ENCODE results near the gene OR52B6.
A peak's percentile ranks its signal among the peaks of the same experiment; 100 is the strongest.
"Not testable (repeated sequence)": the region's sequence is repeated elsewhere in the genome, so short reads cannot be mapped to it uniquely, and the experiment has no call there.

The OR52B6 gene

GRCh38 chr11:5557751-5558150, 22.9 kb upstream of the OR52B6 start:
- Histone ChIP-seq H3K9me3 (replicated peaks; ENCODE audit: low read length) (no peaks in the 10 kb centered on the region), H3K4me3 (ENCODE audit: low read length) (no peak overlapping the region), H3K36me3 (ENCODE audit: insufficient read depth, low read length) (no peaks in the 10 kb centered on the region), H3K4me2 (ENCODE audit: low read length) (no peak overlapping the region), H3K4me1 (ENCODE audit: control insufficient read depth, insufficient read depth, low read length) (no peaks in the 10 kb centered on the region), H3K9ac (ENCODE audit: low read depth, low read length) (no peak overlapping the region), H3K27me3 (ENCODE audit: control insufficient read depth, insufficient read depth, low read length) (peaks cover 3% of the 10 kb centered on the region)

- no peak overlapping the region for H3K4me2 ChIP-seq (ENCODE audit: low read length)
- H3K9me3 ChIP-seq (replicated peaks; ENCODE audit: low read length) = no peaks in the 10 kb centered on the region
- no peaks in the 10 kb centered on the region for H3K4me1 ChIP-seq (ENCODE audit: control insufficient read depth, insufficient read depth, low read length)
- no peak overlapping the region for H3K4me3 ChIP-seq (ENCODE audit: low read length)
- no peaks in the 10 kb centered on the region for H3K36me3 ChIP-seq (ENCODE audit: insufficient read depth, low read length)
- no peak overlapping the region for H3K9ac ChIP-seq (ENCODE audit: low read depth, low read length)
- H3K27me3 ChIP-seq (ENCODE audit: control insufficient read depth, insufficient read depth, low read length) = no peaks in the 10 kb centered on the region
Measured at GRCh38 chr11:5564259-5565019, 16.2 kb upstream of the OR52B6 start.

DNA sequence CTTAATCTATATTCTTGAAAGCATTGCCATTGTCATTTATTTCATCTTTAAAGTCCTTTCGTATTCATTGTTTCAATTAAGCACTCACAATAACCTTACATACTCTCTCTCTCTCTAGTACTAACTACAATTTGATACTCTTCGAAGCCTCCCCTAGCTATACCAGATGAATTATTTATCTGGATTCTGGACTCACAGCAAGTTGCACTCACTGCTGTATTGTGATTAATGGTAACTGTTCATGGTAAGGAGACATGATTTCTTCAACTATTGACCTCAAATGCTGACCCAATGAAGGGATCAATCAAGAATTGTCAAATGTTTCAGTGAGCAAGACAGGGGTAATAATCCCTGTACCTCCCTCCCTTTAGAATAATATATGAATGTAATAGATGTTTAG, 6.0 kb upstream of the OR52B6 start:
- no peaks in the 10 kb centered on the region for H3K4me1 ChIP-seq (ENCODE audit: control insufficient read depth, insufficient read depth, low read length)

GRCh38 chr11:5575152-5575551, 5.5 kb upstream of the OR52B6 start:
- no peaks in the 10 kb centered on the region for H3K9me3 ChIP-seq (replicated peaks; ENCODE audit: low read length)
- H3K4me1 ChIP-seq (ENCODE audit: control insufficient read depth, insufficient read depth, low read length) = no peaks in the 10 kb centered on the region
- no peak overlapping the region for H3K9ac ChIP-seq (ENCODE audit: low read depth, low read length)
- H3K4me2 ChIP-seq (ENCODE audit: low read length) = no peak overlapping the region
- no peak overlapping the region for H3K4me3 ChIP-seq (ENCODE audit: low read length)
- peaks cover 3% of the 10 kb centered on the region for H3K27me3 ChIP-seq (ENCODE audit: control insufficient read depth, insufficient read depth, low read length)
- no peaks in the 10 kb centered on the region for H3K36me3 ChIP-seq (ENCODE audit: insufficient read depth, low read length)

More for the DNA sequence above, 6.0 kb upstream of the OR52B6 start:
- Histone ChIP-seq H3K9ac (ENCODE audit: low read depth, low read length) (no peak overlapping the region), H3K9me3 (replicated peaks; ENCODE audit: low read length) (no peaks in the 10 kb centered on the region), H3K36me3 (ENCODE audit: insufficient read depth, low read length) (no peaks in the 10 kb centered on the region), H3K4me2 (ENCODE audit: low read length) (no peak overlapping the region), H3K27me3 (ENCODE audit: control insufficient read depth, insufficient read depth, low read length) (peaks cover 3% of the 10 kb centered on the region), H3K4me3 (ENCODE audit: low read length) (no peak overlapping the region)

DNA sequence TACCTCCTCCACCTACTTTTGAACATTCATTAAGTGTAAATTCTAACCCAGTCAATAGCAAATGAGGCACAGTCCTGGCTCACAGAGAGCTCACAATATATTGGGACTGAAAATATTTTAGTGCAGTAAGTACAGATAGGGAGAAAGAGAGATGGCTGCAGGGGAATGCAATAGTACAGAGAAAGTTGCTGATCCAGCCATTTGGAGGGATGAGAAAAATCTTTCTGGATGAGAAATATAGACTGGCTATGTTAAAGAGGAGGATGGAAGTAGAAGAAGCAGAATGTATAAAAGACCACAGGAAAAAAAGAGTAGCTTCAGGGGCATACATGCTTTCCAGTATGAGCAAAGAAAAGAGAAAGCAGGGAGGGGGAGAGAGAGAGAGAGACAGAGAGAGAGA, 3.6 kb upstream of the OR52B6 start:
- H3K4me1 ChIP-seq (ENCODE audit: control insufficient read depth, insufficient read depth, low read length) = no peaks in the 10 kb centered on the region
- no peaks in the 10 kb centered on the region for H3K36me3 ChIP-seq (ENCODE audit: insufficient read depth, low read length)
- H3K4me2 ChIP-seq (ENCODE audit: low read length) = no peak overlapping the region
- no peaks in the 10 kb centered on the region for H3K9me3 ChIP-seq (replicated peaks; ENCODE audit: low read length)
- H3K9ac ChIP-seq (ENCODE audit: low read depth, low read length) = no peak overlapping the region
- peaks cover 3% of the 10 kb centered on the region for H3K27me3 ChIP-seq (ENCODE audit: control insufficient read depth, insufficient read depth, low read length)
- H3K4me3 ChIP-seq (ENCODE audit: low read length) = no peak overlapping the region

DNA sequence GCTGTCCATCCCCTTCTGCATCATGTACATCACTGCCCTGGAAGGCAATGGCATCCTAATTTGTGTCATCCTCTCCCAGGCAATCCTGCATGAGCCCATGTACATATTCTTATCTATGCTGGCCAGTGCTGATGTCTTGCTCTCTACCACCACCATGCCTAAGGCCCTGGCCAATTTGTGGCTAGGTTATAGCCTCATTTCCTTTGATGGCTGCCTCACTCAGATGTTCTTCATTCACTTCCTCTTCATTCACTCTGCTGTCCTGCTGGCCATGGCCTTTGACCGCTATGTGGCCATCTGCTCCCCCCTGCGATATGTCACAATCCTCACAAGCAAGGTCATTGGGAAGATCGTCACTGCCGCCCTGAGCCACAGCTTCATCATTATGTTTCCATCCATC, 337 bp downstream of the OR52B6 start:
- Histone ChIP-seq H3K36me3 (ENCODE audit: insufficient read depth, low read length) (no peaks in the 10 kb centered on the region), H3K4me3 (ENCODE audit: low read length) (no peak overlapping the region), H3K4me2 (ENCODE audit: low read length) (no peak overlapping the region), H3K4me1 (ENCODE audit: control insufficient read depth, insufficient read depth, low read length) (no peaks in the 10 kb centered on the region), H3K9ac (ENCODE audit: low read depth, low read length) (no peak overlapping the region), H3K27me3 (ENCODE audit: control insufficient read depth, insufficient read depth, low read length) (peaks cover 3% of the 10 kb centered on the region), H3K9me3 (replicated peaks; ENCODE audit: low read length) (no peaks in the 10 kb centered on the region)

- H3K27me3 ChIP-seq (ENCODE audit: control insufficient read depth, insufficient read depth, low read length); H3K4me3 ChIP-seq (ENCODE audit: low read length); H3K36me3 ChIP-seq (ENCODE audit: insufficient read depth, low read length); H3K4me2 ChIP-seq (ENCODE audit: low read length); H3K9me3 ChIP-seq (replicated peaks; ENCODE audit: low read length); H3K9ac ChIP-seq (ENCODE audit: low read depth, low read length); H3K4me1 ChIP-seq (ENCODE audit: control insufficient read depth, insufficient read depth, low read length): not testable (repeated sequence)
Measured at GRCh38 chr11:5584458-5584857, 3.8 kb downstream of the OR52B6 start.

DNA sequence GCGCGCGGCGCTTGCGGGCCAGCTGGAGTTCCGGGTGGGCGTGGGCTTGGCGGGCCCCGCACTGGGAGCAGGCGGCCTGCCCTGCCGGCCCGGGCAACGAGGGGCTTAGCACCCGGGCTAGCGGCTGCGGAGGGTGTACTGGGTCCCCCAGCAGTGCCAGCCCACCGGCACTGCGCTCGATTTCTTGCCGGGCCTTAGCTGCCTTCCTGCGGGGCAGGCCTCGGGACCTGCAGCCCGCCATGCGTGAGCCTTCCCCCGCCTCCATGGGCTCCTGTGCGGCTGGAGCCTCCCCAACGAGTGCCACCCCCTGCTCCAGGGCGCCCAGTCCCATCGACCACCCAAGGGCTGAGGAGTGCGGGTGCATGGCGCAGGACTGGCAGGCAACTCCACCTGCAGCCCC, 9.2 kb downstream of the OR52B6 start:
- not testable (repeated sequence) for H3K9ac ChIP-seq (ENCODE audit: low read depth, low read length); H3K4me2 ChIP-seq (ENCODE audit: low read length); H3K4me3 ChIP-seq (ENCODE audit: low read length); H3K9me3 ChIP-seq (replicated peaks; ENCODE audit: low read length); H3K36me3 ChIP-seq (ENCODE audit: insufficient read depth, low read length); H3K27me3 ChIP-seq (ENCODE audit: control insufficient read depth, insufficient read depth, low read length); H3K4me1 ChIP-seq (ENCODE audit: control insufficient read depth, insufficient read depth, low read length)

DNA sequence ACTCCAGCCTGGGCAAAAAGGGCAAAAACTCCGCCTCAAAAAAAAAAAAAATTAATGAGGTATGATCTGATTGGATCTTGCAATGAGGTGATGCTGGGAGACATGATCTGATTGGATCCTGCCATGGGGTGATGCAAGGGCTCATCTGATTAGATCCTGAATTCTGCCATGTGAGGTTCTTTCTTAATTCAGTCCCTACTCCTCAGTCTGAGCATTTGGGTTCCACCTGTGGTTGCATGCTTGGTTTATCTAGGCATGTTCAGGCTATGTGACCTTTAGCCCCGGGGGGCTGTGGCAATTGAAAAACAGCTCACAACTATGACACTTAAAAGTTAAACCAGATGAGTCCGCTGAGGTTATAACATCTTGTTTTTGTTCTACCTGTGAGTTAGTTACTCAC, 10.9 kb downstream of the OR52B6 start:
- H3K9ac ChIP-seq (ENCODE audit: low read depth, low read length) = no peak overlapping the region
- no peak overlapping the region for H3K4me2 ChIP-seq (ENCODE audit: low read length)
- H3K4me1 ChIP-seq (ENCODE audit: control insufficient read depth, insufficient read depth, low read length) = peaks cover 6% of the 10 kb centered on the region
- H3K4me3 ChIP-seq (ENCODE audit: low read length) = no peak overlapping the region
- no peaks in the 10 kb centered on the region for H3K9me3 ChIP-seq (replicated peaks; ENCODE audit: low read length)
- H3K27me3 ChIP-seq (ENCODE audit: control insufficient read depth, insufficient read depth, low read length) = no peaks in the 10 kb centered on the region
- no peaks in the 10 kb centered on the region for H3K36me3 ChIP-seq (ENCODE audit: insufficient read depth, low read length)

DNA sequence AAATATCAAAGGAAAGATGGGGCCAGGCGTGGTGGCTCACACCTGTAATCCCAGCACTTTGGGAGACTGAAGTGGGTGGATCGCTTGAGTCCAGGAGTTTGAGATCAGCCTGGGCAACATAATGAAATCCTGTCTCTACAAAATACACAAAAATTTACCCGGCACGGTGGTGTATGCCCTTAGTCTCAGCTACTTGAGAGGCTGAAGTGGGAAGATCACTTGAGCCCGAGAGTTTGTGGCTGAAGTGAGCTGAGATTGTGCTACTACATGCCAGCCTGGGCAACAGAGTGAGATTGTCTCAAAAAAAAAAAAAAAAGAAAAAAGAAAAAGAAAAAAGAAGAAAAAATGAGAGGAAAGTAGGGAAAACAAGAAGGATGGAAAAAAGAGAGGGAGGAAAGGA, 11.9 kb downstream of the OR52B6 start:
- Histone ChIP-seq H3K9ac (ENCODE audit: low read depth, low read length) (no peak overlapping the region), H3K9me3 (replicated peaks; ENCODE audit: low read length) (no peaks in the 10 kb centered on the region), H3K4me1 (ENCODE audit: control insufficient read depth, insufficient read depth, low read length) (peaks cover 15% of the 10 kb centered on the region), H3K4me3 (ENCODE audit: low read length) (no peak overlapping the region), H3K36me3 (ENCODE audit: insufficient read depth, low read length) (no peaks in the 10 kb centered on the region), H3K27me3 (ENCODE audit: control insufficient read depth, insufficient read depth, low read length) (no peaks in the 10 kb centered on the region), H3K4me2 (ENCODE audit: low read length) (no peak overlapping the region)

- no peaks in the 10 kb centered on the region for H3K9me3 ChIP-seq (replicated peaks; ENCODE audit: low read length)
- no peak overlapping the region for H3K4me2 ChIP-seq (ENCODE audit: low read length)
- H3K36me3 ChIP-seq (ENCODE audit: insufficient read depth, low read length) = no peaks in the 10 kb centered on the region
- peaks cover 15% of the 10 kb centered on the region for H3K4me1 ChIP-seq (ENCODE audit: control insufficient read depth, insufficient read depth, low read length)
- H3K4me3 ChIP-seq (ENCODE audit: low read length) = no peak overlapping the region
- no peak overlapping the region for H3K9ac ChIP-seq (ENCODE audit: low read depth, low read length)
- H3K27me3 ChIP-seq (ENCODE audit: control insufficient read depth, insufficient read depth, low read length) = no peaks in the 10 kb centered on the region
Measured at GRCh38 chr11:5593146-5593545, 12.5 kb downstream of the OR52B6 start.

DNA sequence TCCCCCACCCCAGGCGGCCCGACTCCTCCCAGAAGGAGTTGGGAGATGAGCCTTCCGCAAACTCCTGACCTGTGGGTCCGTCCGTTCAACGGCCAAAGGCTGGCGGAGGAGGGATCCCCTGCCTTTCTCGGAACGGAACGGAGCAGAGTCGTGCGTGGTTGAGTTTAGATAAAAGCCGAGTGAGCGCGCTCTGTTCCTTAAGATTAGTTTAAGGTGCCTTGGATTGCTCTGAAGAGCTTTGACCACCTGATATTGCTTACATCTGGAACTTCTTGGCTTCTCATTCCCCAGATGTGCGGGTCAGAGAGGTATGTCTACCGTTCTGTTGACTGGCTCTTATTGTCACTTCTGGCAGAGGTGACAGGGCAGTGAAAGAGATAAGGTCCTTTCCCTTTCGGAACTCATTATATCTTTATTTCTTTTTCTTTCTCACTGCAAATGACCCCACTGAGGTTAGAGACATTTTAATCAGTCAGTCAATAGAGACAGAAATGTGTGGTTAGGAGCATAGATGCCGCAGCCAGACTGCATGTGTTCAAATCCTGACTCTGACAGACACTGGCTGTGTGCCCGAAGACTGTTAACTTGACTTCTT, 16.0 kb downstream of the OR52B6 start, which contains the start of gene TRIM6:
TRIM6 (plus strand) TSS at position 31 of the 595 bp plus-strand sequence; CDS start at position 292, 261 bp downstream.
- Histone ChIP-seq H3K36me3 (ENCODE audit: insufficient read depth, low read length) (no peaks in the 10 kb centered on the region), H3K4me3 (ENCODE audit: low read length) (peak within 1 kb of the TSS; percentile 72), H3K4me2 (ENCODE audit: low read length) (peak within 1 kb of the TSS; percentile 82), H3K9me3 (replicated peaks; ENCODE audit: low read length) (no peaks in the 10 kb centered on the region), H3K27me3 (ENCODE audit: control insufficient read depth, insufficient read depth, low read length) (no peaks in the 10 kb centered on the region), H3K9ac (ENCODE audit: low read depth, low read length) (peak within 1 kb of the TSS; percentile 72), H3K4me1 (ENCODE audit: control insufficient read depth, insufficient read depth, low read length) (peaks cover 15% of the 10 kb centered on the region)

Measured in skeletal muscle satellite cell (primary cell).